GM18505 (cell line): ENCODE results near the gene C14orf180.
"Not testable (repeated sequence)": the region's sequence is repeated elsewhere in the genome, so short reads cannot be mapped to it uniquely, and the experiment has no call there.

Experiments used
- ATAC-seq: cut with Tn5 transposase; IDR thresholded peaks from one replicate; pipeline ENCODE4 v1.9.1; 2021; ENCODE audit not compliant: unreplicated experiment
- POLR2A ChIP-seq: IDR thresholded peaks from 4 replicates; pipeline ENCODE4 v1.6.1; 2011; ENCODE audit warnings: borderline replicate concordance; ENCODE audit not compliant: insufficient read depth, insufficient read length; ENCODE audit errors: extremely low read depth

Gene C14orf180

GRCh38 chr14:104573930-104574329, 5.6 kb upstream of the C14orf180 start:
- ATAC-seq, result no peak
- no peak for TF ChIP-seq POLR2A

- no peak for TF ChIP-seq POLR2A
- no peak for ATAC-seq
These were observed 5.0 kb upstream of the C14orf180 start for GRCh38 chr14:104574536-104574935.

- ATAC-seq, result no peak
- TF ChIP-seq POLR2A, result no peak
These were observed 4.5 kb upstream of the C14orf180 start for GRCh38 chr14:104574978-104575583.

- no peak for TF ChIP-seq POLR2A
- ATAC-seq, result no peak
These were observed 3.2 kb upstream of the C14orf180 start for GRCh38 chr14:104576232-104576969.

GRCh38 chr14:104576970-104577332, 2.6 kb upstream of the C14orf180 start:
- no peak for ATAC-seq
- TF ChIP-seq POLR2A, result no peak

- TF ChIP-seq POLR2A, result no peak
These were observed 2.1 kb upstream of the C14orf180 start for GRCh38 chr14:104577426-104577825.

GRCh38 chr14:104577847-104578301, 1.7 kb upstream of the C14orf180 start:
- ATAC-seq, result no peak
- TF ChIP-seq POLR2A, result no peak

More at GRCh38 chr14:104577426-104577825, 2.1 kb upstream of the C14orf180 start:
- no peak for ATAC-seq

GRCh38 chr14:104578321-104578720, 1.2 kb upstream of the C14orf180 start:
- no peak for TF ChIP-seq POLR2A
- ATAC-seq, result no peak

GRCh38 chr14:104579939-104580338, 375 bp downstream of the C14orf180 start:
- ATAC-seq, result not testable (repeated sequence)

- no peak for ATAC-seq
- no peak for TF ChIP-seq POLR2A
These were observed 1.4 kb downstream of the C14orf180 start for GRCh38 chr14:104580961-104581360.

- no peak for TF ChIP-seq POLR2A
- ATAC-seq, result no peak
These were observed 2.0 kb downstream of the C14orf180 start for GRCh38 chr14:104581521-104581920.

GRCh38 chr14:104582005-104582404, 2.4 kb downstream of the C14orf180 start:
- ATAC-seq, result no peak
- TF ChIP-seq POLR2A, result no peak

- TF ChIP-seq POLR2A, result no peak
- no peak for ATAC-seq
These were observed 3.1 kb downstream of the C14orf180 start for GRCh38 chr14:104582662-104583061.
